Limb (tissue), 2 donors: ENCODE measurements around the gene TMEM135.
"Not testable (repeated sequence)": the region's sequence is repeated elsewhere in the genome, so short reads cannot be mapped to it uniquely, and the experiment has no call there.

Experiments
- DNase-seq, 2 donors: peaks; one replicate each; pipeline ENCODE4 v3.0.0-alpha.2; 2016; ENCODE audit errors: extremely low spot score in 2 of 2

TMEM135 gene

DNA sequence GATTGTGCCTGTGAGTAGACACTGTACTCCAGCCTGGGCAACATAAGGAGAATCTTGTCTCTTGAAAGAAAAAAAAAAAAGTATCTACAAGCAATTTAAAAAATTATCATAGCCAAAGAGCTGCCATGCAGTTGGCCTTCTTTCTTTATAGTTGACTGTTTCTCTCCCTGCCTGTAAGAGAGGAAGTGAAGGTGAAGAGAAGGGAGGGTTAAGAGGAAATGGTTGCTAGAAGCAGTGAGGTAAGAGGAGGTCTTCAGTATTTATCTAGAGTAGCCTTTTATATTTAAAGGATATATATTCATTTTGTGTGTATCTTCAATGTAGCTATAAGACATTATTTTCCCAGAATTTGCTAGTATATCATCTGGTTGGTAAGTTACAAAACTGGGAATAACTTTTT, 217.9 kb downstream of the TMEM135 start:
- no peak for DNase-seq

DNA sequence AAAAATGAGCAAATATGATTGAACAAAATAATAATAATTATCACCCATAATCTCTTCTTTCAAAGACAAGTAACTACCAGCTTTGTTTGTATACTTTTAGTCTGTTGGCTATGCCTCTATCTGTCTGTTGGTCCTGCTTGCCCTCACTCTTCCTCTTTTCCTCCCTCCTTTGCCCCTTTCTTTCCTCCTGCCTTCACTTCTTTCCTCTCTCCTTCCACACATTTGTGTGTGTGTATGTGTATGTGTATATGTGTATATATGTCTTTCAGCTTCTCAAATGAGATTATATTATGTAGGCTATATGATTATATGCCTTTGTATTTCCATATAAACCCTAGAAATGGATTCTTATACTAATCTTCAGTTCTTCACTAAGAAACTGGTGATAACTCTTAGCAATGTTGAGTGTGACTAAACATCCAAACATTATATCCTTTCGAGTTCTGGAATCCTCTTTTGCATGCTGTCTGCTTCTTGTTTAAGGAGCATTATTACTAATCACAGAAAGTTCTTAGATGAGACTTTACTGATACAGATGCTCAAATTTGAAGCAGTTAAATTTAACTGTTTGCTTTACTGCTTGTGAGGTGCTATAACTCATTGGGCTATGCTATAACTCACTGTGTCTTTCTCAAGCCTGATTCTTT, 219.1 kb downstream of the TMEM135 start:
- DNase-seq: no peak

DNA sequence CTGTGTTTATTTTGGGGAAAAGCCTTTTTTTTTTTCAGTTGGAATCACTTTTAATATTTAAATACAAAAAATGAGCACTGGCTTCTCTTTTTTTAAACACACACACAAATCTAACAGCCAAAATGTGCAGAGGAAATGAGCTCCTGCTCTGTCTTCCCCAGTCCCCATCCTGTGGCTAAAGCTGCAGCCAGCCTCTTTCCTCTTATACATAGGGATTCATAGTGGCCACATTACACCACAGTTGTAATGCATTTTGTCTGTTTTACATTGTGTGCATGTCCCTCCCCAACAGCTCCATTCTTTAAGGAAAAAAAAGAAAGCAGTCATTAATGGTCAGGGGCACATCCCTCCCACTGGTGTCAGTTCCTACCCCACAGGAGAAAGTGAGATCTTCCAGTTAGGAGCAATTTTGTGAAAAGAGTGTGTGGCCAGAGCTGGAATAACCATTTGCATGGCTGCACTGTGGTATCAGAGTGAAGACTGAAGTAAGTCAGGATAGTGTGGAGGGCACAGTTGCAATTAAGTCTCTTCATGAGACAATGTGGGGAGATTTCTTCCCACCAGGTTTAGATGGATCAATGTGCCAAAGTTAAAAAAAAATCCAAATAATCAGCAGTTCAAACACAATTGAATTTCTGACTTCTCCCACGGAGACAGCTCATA, 220.6 kb downstream of the TMEM135 start:
- DNase-seq: no peak

- no peak for DNase-seq
Measured at GRCh38 chr11:87259736-87260135, 222.0 kb downstream of the TMEM135 start.

DNA sequence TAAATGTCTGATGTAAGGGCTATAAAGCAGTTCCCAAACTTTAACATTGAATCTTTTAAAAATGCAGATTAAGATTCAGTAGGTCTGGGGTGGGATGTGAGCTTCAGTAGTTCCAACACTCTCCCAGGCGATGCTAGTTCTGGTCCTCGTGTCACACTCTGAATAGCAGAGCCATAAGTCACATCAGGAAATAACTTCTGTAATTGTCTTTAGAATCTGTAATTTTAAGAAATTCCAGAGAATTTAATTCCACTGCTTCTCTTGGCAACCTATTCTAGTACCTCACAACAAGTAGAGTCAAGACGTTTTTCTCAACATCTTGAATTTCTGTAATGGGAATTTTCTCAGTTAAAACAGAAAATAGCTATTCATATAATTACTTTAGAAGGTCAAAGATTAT, 223.1 kb downstream of the TMEM135 start:
- no peak for DNase-seq

- no peak for DNase-seq
Measured at GRCh38 chr11:87263264-87263838, 225.6 kb downstream of the TMEM135 start.

GRCh38 chr11:87263979-87264378, 226.2 kb downstream of the TMEM135 start:
- no peak for DNase-seq

GRCh38 chr11:87265132-87265531, 227.4 kb downstream of the TMEM135 start:
- DNase-seq: no peak

- no peak for DNase-seq
Measured at GRCh38 chr11:87265979-87266378, 228.2 kb downstream of the TMEM135 start.

DNA sequence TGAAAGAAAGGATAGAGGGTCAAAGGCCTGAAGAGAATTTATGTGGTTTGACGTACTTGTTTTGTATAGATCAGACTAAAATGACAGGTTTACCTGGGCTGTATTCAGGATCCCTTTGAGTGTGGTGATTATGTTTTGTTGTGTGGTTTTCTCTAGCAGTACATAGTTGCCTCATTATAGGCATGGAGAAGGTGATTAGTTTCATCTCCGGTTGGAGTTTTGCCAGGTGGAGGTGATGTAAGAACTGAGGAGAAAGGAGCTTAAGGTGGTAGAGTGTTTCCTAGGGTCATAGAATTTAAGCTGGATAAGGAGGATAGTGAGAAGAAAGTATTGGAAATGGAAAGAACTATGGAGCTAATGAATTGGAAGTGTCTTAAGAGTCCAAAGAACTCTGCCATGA, 229.0 kb downstream of the TMEM135 start:
- DNase-seq: no peak

DNA sequence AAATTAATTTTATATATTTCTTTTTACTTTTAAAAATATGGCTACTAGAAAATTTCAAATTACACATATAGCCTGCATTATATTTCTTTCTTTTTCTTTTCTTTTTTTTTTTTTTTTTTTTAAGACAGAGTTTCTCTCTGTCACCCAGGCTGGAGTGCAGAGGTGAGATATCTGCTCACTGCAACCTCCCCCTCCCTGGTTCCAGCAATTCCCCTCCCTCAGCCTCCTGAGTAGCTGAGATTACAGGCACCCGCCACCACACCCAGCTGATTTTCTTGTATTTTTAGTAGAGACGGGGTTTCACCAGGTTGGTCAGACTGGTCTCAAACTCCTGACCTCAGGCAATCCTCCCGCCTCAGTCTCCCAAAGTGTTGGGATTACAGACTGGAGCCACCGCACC, 234.2 kb downstream of the TMEM135 start:
- not testable (repeated sequence) for DNase-seq

GRCh38 chr11:87275176-87275575, 237.4 kb downstream of the TMEM135 start:
- DNase-seq: peak in 1 of 2 donors; percentile 57

GRCh38 chr11:87280143-87280542, 242.4 kb downstream of the TMEM135 start:
- no peak for DNase-seq

GRCh38 chr11:87281496-87281895, 243.8 kb downstream of the TMEM135 start:
- DNase-seq: peak in 1 of 2 donors; percentile 85

DNA sequence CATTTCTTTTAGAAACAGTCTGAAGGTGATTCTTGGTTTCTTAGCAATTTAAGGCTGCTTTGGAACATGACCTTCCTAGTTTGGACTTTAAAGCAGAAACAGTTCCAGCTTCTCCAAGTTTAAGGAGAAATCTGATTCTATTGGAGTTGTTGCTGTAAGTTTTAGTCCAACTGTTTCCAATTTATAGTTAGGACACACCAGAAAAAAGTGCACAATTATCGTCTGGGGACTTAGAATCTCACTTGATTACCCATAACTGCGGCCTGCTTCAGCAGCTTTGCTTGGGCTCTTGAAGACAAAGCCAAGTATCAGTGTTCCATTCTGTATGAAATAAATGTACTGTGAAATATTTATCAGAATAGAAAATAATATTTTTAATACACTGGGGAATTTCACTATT, 246.6 kb downstream of the TMEM135 start:
- DNase-seq: peak in 1 of 2 donors; percentile 53

DNA sequence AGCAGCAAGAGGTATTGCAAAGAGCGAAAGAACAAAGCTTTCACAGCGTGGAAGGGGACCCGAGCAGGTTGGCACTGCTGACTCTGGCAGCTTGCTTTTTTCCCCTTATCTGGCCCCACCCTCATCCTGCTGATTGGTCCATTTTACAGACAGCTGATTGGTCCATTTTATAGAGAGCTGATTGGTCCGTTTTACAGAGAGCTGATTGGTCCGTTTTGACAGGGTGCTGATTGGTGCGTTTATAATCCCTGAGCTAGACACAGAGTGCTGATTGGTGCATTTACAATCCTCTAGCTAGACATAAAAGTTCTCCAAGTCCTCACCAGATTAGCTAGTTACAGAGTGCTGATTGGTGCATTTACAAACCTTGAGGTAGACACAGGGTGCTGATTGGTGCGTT, 247.9 kb downstream of the TMEM135 start:
- not testable (repeated sequence) for DNase-seq

- no peak for DNase-seq
Measured at GRCh38 chr11:87286338-87286737, 248.6 kb downstream of the TMEM135 start.

- peak in 1 of 2 donors; percentile 80 for DNase-seq
Measured at GRCh38 chr11:87290304-87290922, 252.7 kb downstream of the TMEM135 start.

- DNase-seq: no peak
Measured at GRCh38 chr11:87292598-87292997, 254.9 kb downstream of the TMEM135 start.

DNA sequence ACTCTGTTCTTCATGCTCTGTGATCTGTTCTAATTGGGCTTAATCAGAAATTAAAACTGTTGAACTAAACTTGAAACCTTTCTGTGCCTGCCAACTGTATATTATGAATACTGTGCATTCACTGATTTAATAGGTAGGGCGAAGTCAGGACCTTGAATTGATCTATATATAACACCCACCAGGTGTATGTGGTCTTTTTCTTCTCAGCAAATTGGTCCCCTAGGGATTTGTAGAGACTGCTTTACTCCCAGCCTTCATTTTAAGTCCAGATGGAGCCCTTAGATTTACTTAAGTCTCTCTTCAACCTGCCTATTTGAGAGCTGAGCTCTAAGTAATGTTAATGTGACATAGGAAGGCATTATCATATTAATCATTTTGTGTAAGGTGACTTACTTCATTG, 257.5 kb downstream of the TMEM135 start:
- no peak for DNase-seq

GRCh38 chr11:87296627-87297026, 258.9 kb downstream of the TMEM135 start:
- no peak for DNase-seq

GRCh38 chr11:87298155-87298554, 260.4 kb downstream of the TMEM135 start:
- DNase-seq: no peak
